Measurements from ENCODE around the gene ZDHHC14. TPM values are rescaled to one million over a fixed set of nuclear protein-coding genes. Genes with fewer than 3 reads are reported as not detected.

The ZDHHC14 gene
- polyA plus RNA-seq, 1 donor (not counting 4 experiments of a cell fraction or from before 2014, with no cell fraction given): 6.4 TPM

- H3K79me2 ChIP-seq (ENCODE audit: control insufficient read depth, insufficient read depth, low read length): no peaks in the 10 kb centered on the region
Measured at GRCh38 chr6:157670466-157671186, 289.6 kb downstream of the ZDHHC14 start.

GRCh38 chr6:157672726-157673412, 291.9 kb downstream of the ZDHHC14 start:
- H3K36me3 ChIP-seq (ENCODE audit: control insufficient read depth in 2 of 2, extremely low read depth in 1 of 2, insufficient read depth in 2 of 2, low read length in 2 of 2): no peaks in the 10 kb centered on the region
- H3K9me1 ChIP-seq (ENCODE audit: control insufficient read depth, extremely low read depth, insufficient read depth, low read length): no peaks in the 10 kb centered on the region
- no peak for TF ChIP-seq CTCF (optimal IDR thresholded peaks at IDR 0.05 in 1 of 3, IDR thresholded peaks at IDR 0.05 in 1 of 3, conservative IDR thresholded peaks at IDR 0.05 in 1 of 3; ENCODE audit: extremely low read depth in 1 of 3, insufficient read depth in 2 of 3, low read length in 3 of 3)
- TF ChIP-seq EZH2 (IDR thresholded peaks at IDR 0.05; ENCODE audit: low read length): no peak
- no peak overlapping the region for H3K9ac ChIP-seq (ENCODE audit: control insufficient read depth, extremely low read depth, insufficient read depth, low read length)
- peaks cover 10% of the 10 kb centered on the region for H3K4me1 ChIP-seq (ENCODE audit: control insufficient read depth, extremely low read depth, insufficient read depth, low read length)
- no peaks in the 10 kb centered on the region for H3K9me3 ChIP-seq (ENCODE audit: control insufficient read depth, low read depth, low read length)
- H3K27ac ChIP-seq (ENCODE audit: control insufficient read depth, insufficient read depth, low read length): no peak overlapping the region
- H4K20me1 ChIP-seq (ENCODE audit: control insufficient read depth, extremely low read depth, insufficient read depth, low read length): no peaks in the 10 kb centered on the region
- FAIRE-seq (no peak), DNase-seq (ENCODE audit: low read depth, low spot score) (no peak)
- dilution Hi-C loops (cut with MboI; ENCODE audit: extremely low pct_ligation_motif_present, low sequenced_read_pairs): no loop called here
- no peak overlapping the region for H3K4me2 ChIP-seq (ENCODE audit: control insufficient read depth, extremely low read depth, insufficient read depth, low read depth, low read length)
- no peak overlapping the region for H3K4me3 ChIP-seq (ENCODE audit: control insufficient read depth in 2 of 3, extremely low read depth in 1 of 3, insufficient read depth in 2 of 3, low read depth in 1 of 3, low read length in 3 of 3)
- no peaks in the 10 kb centered on the region for H3K27me3 ChIP-seq (ENCODE audit: control insufficient read depth, extremely low read depth, insufficient read depth, low read length)
- no peak overlapping the region for H2AFZ ChIP-seq (ENCODE audit: control insufficient read depth, low read length)
- no peaks in the 10 kb centered on the region for H3K79me2 ChIP-seq (ENCODE audit: control insufficient read depth, insufficient read depth, low read length)

More at GRCh38 chr6:157670466-157671186, 289.6 kb downstream of the ZDHHC14 start:
- Histone ChIP-seq H3K27me3 (ENCODE audit: control insufficient read depth, extremely low read depth, insufficient read depth, low read length) (no peaks in the 10 kb centered on the region), H3K4me2 (ENCODE audit: control insufficient read depth, extremely low read depth, insufficient read depth, low read depth, low read length) (no peak overlapping the region), H3K4me1 (ENCODE audit: control insufficient read depth, extremely low read depth, insufficient read depth, low read length) (peaks cover 10% of the 10 kb centered on the region), H3K27ac (ENCODE audit: control insufficient read depth, insufficient read depth, low read length) (no peak overlapping the region), H3K9ac (ENCODE audit: control insufficient read depth, extremely low read depth, insufficient read depth, low read length) (no peak overlapping the region), H2AFZ (ENCODE audit: control insufficient read depth, low read length) (no peak overlapping the region), H3K9me1 (ENCODE audit: control insufficient read depth, extremely low read depth, insufficient read depth, low read length) (no peaks in the 10 kb centered on the region), H3K36me3 (ENCODE audit: control insufficient read depth in 2 of 2, extremely low read depth in 1 of 2, insufficient read depth in 2 of 2, low read length in 2 of 2) (no peaks in the 10 kb centered on the region), H3K4me3 (ENCODE audit: control insufficient read depth in 2 of 3, extremely low read depth in 1 of 3, insufficient read depth in 2 of 3, low read depth in 1 of 3, low read length in 3 of 3) (no peak overlapping the region), H3K9me3 (ENCODE audit: control insufficient read depth, low read depth, low read length) (no peaks in the 10 kb centered on the region), H4K20me1 (ENCODE audit: control insufficient read depth, extremely low read depth, insufficient read depth, low read length) (no peaks in the 10 kb centered on the region)
- TF ChIP-seq CTCF (optimal IDR thresholded peaks at IDR 0.05 in 1 of 3, IDR thresholded peaks at IDR 0.05 in 1 of 3, conservative IDR thresholded peaks at IDR 0.05 in 1 of 3; ENCODE audit: extremely low read depth in 1 of 3, insufficient read depth in 2 of 3, low read length in 3 of 3) (no peak), EZH2 (IDR thresholded peaks at IDR 0.05; ENCODE audit: low read length) (no peak)
- DNase-seq (ENCODE audit: low read depth, low spot score) (no peak), FAIRE-seq (no peak)
- dilution Hi-C loops (cut with MboI; ENCODE audit: extremely low pct_ligation_motif_present, low sequenced_read_pairs): no loop called here
